A549 (cell line): ENCODE measurements around the gene CCDC12.

Experiments
- CEBPB ChIP-seq, 2 experiments: fragments of >200 bp in 1 of 2; sonication (Bioruptor Twin) in 1 of 2; formaldehyde crosslinking in 1 of 2; IDR thresholded peaks; 2 replicates each; pipeline ENCODE4 v1.6.1; 2012 to 2016
- CTCF ChIP-seq: fragments of >200 bp; sonication (Bioruptor Twin); formaldehyde crosslinking; IDR thresholded peaks from 3 replicates; pipeline ENCODE4 v1.5.1; 2016
- EP300 ChIP-seq, 2 experiments: fragments of >200 bp; sonication (Bioruptor Twin); formaldehyde crosslinking; IDR thresholded peaks; 2 replicates in 1 of 2; 3 replicates in 1 of 2; pipeline ENCODE4 v1.6.1; 2016 to 2017
- GATA3 ChIP-seq: IDR thresholded peaks from 2 replicates; pipeline ENCODE4 v1.6.1; 2012; ENCODE audit warnings: borderline replicate concordance
- JUNB ChIP-seq: fragments of >200 bp; sonication (Bioruptor Twin); formaldehyde crosslinking; IDR thresholded peaks from 2 replicates; pipeline ENCODE4 v1.6.1; 2016
- POLR2A ChIP-seq: IDR thresholded peaks from 2 replicates; pipeline ENCODE4 v1.6.1; 2012; ENCODE audit warnings: mild to moderate bottlenecking, low read length
- POLR2AphosphoS2 ChIP-seq: conservative IDR thresholded peaks from 2 replicates; pipeline ENCODE4 v1.6.1; 2012; ENCODE audit warnings: low read length, improper control_type of control experiment, inconsistent platforms
- RAD21 ChIP-seq, 2 experiments: fragments of >200 bp in 1 of 2; sonication (Bioruptor Twin) in 1 of 2; formaldehyde crosslinking in 1 of 2; IDR thresholded peaks in 1 of 2; conservative IDR thresholded peaks in 1 of 2; 2 replicates in 1 of 2; 3 replicates in 1 of 2; pipeline ENCODE4 v1.6.1; 2012 to 2018; ENCODE audit warnings: inconsistent platforms in 1 of 2
- REST ChIP-seq: fragments of 200-600 bp; sonication (generic); IDR thresholded peaks from 2 replicates; pipeline ENCODE4 v1.6.1; 2016; ENCODE audit warnings: antibody characterized with exemption, mild to moderate bottlenecking, moderate library complexity

- TF ChIP-seq CTCF (no peak), RAD21 (conservative IDR thresholded peaks at IDR 0.05 in 1 of 2, IDR thresholded peaks at IDR 0.05 in 1 of 2) (no peak), GATA3 (no peak), POLR2AphosphoS2 (no peak), CEBPB (IDR thresholded peaks at IDR 0.05) (no peak), POLR2A (no peak), EP300 (IDR thresholded peaks at IDR 0.05) (no peak), REST (no peak), JUNB (no peak)
These were observed 11.3 kb upstream of the CCDC12 start for GRCh38 chr3:46987743-46988401.
